Neural cell (in vitro differentiated cells): ENCODE results near the gene TCN2.

Source experiments
- CTCF ChIP-seq: fragments of 450-650 bp; IDR thresholded peaks from 2 replicates; pipeline ENCODE4 v1.5.1; 2014; ENCODE audit warnings: antibody characterized with exemption, mild to moderate bottlenecking, moderate library complexity; ENCODE audit not compliant: poor library complexity, severe bottlenecking
- EP300 ChIP-seq: fragments of 450-650 bp; conservative IDR thresholded peaks from 2 replicates; pipeline ENCODE4 v1.6.1; 2014; ENCODE audit warnings: antibody characterized with exemption, mild to moderate bottlenecking, moderate library complexity; ENCODE audit not compliant: poor library complexity, severe bottlenecking
- EZH2 ChIP-seq: fragments of 200-600, 300-800 bp; shearing (Covaris generic), sonication (generic); IDR thresholded peaks from 2 replicates; pipeline ENCODE4 v1.6.1; 2014; ENCODE audit warnings: antibody characterized with exemption, low read length, borderline replicate concordance, mild to moderate bottlenecking; ENCODE audit not compliant: insufficient read depth, poor library complexity, severe bottlenecking
- POLR2AphosphoS5 ChIP-seq: IDR thresholded peaks from 2 replicates; pipeline ENCODE4 v1.6.1; 2012
- RAD21 ChIP-seq: fragments of 450-650 bp; conservative IDR thresholded peaks from 2 replicates; pipeline ENCODE4 v1.6.1; 2014; ENCODE audit warnings: antibody characterized with exemption, mild to moderate bottlenecking, moderate library complexity
- REST ChIP-seq: IDR thresholded peaks from 2 replicates; pipeline ENCODE4 v1.6.1; 2012; ENCODE audit warnings: borderline replicate concordance

GRCh38 chr22:30649430-30650007, 42.5 kb downstream of the TCN2 start:
- no peak for TF ChIP-seq RAD21
- no peak for TF ChIP-seq EZH2
- no peak for TF ChIP-seq CTCF
- no peak for TF ChIP-seq REST
- no peak for TF ChIP-seq EP300
- TF ChIP-seq POLR2AphosphoS5: no peak
